Activated CD8-positive, alpha-beta T cell treated with anti-CD3 and anti-CD28 coated beads for 36 hours (primary cell): Measurements from ENCODE around the gene MED16. TPM values are rescaled to one million over a fixed set of nuclear protein-coding genes. Genes with fewer than 3 reads are reported as not detected.

Source experiments
- ATAC-seq: fragments of 200-7000 bp; cut with Tn5 transposase; one replicate; pipeline ENCODE4 v1.10.0; 2021; ENCODE audit warnings: mild to moderate bottlenecking, moderate library complexity
- CTCF ChIA-PET: fragments of 350-600 bp; sonication (Branson Sonifier 250); formaldehyde crosslinking; loops from one replicate; lab custom pipeline; 2021; ENCODE audit warnings: antibody characterized with exemption; lab: Charles Lee
- POLR2A ChIA-PET: fragments of 350-600 bp; sonication (Branson Sonifier 250); formaldehyde crosslinking; loops from one replicate; lab custom pipeline; 2021; ENCODE audit warnings: antibody characterized with exemption; lab: Charles Lee
- DNase-seq: peaks from one replicate; pipeline ENCODE4 v3.0.0-alpha.2; 2020
- H3K27ac Mint-ChIP-seq: one replicate; pipeline ENCODE4 v1.8.0; 2021; ENCODE audit warnings: mild to moderate bottlenecking, mixed read lengths
- H3K27me3 Mint-ChIP-seq: one replicate; pipeline ENCODE4 v1.8.0; 2021; ENCODE audit warnings: mixed read lengths
- H3K36me3 Mint-ChIP-seq: one replicate; pipeline ENCODE4 v1.8.0; 2021; ENCODE audit warnings: low read depth, mixed read lengths
- H3K4me1 Mint-ChIP-seq: one replicate; pipeline ENCODE4 v1.8.0; 2021; ENCODE audit warnings: low read depth, mixed read lengths
- H3K4me3 Mint-ChIP-seq: one replicate; pipeline ENCODE4 v1.8.0; 2021; ENCODE audit warnings: mild to moderate bottlenecking, moderate library complexity, mixed read lengths
- H3K9me3 Mint-ChIP-seq: one replicate; pipeline ENCODE4 v1.8.0; 2021; ENCODE audit warnings: mixed read lengths
- intact Hi-C: fragments of 100-400 bp; cut with micrococcal nuclease; formaldehyde crosslinking; loops from one replicate; pipeline ENCODE4 v1.10.0; 2022
- total RNA-seq, 2 experiments: library from RNA; stranded (reverse); gene quantifications; one replicate each; pipeline ENCODE4 v1.2.3, GENCODE V29; 2021
- TF ChIP-seq, protein P1 (sequence below): fragments of 200-600 bp; IDR thresholded peaks from one replicate; pipeline ENCODE4 v1.8.0; 2022; ENCODE audit warnings: antibody characterized with exemption, mild to moderate bottlenecking

MED16 gene
- total RNA-seq, 2 experiments from 2014 or later = 37.6 to 37.8 TPM

- H3K4me3 Mint-ChIP-seq = no peak overlapping the region
- H3K4me1 Mint-ChIP-seq = peaks cover 40% of the 10 kb centered on the region
These were observed 10.3 kb upstream of the MED16 start for GRCh38 chr19:903266-903797.

GRCh38 chr19:902446-903226 is 9.6 kb upstream of the MED16 start:
- Mint-ChIP-seq H3K4me3 (no peak overlapping the region), H3K4me1 (peaks cover 36% of the 10 kb centered on the region), H3K9me3 (no peaks in the 10 kb centered on the region), H3K36me3 (peaks cover 9% of the 10 kb centered on the region), H3K27me3 (no peaks in the 10 kb centered on the region), H3K27ac (no peak overlapping the region)
- intact Hi-C loops = no loop called here
- CTCF ChIA-PET = interaction anchor here (1.3 to 1.7 kb wide), 3 partner anchors 9 to 39 kb away, joined by 3 to 5 read pairs (median 4); partner anchors contain the start of genes MED16 and RNU6-9
- TF ChIP-seq, protein P1, sequence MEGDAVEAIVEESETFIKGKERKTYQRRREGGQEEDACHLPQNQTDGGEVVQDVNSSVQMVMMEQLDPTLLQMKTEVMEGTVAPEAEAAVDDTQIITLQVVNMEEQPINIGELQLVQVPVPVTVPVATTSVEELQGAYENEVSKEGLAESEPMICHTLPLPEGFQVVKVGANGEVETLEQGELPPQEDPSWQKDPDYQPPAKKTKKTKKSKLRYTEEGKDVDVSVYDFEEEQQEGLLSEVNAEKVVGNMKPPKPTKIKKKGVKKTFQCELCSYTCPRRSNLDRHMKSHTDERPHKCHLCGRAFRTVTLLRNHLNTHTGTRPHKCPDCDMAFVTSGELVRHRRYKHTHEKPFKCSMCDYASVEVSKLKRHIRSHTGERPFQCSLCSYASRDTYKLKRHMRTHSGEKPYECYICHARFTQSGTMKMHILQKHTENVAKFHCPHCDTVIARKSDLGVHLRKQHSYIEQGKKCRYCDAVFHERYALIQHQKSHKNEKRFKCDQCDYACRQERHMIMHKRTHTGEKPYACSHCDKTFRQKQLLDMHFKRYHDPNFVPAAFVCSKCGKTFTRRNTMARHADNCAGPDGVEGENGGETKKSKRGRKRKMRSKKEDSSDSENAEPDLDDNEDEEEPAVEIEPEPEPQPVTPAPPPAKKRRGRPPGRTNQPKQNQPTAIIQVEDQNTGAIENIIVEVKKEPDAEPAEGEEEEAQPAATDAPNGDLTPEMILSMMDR = no peak
- DNase-seq (no peak), ATAC-seq (no peak)
- POLR2A ChIA-PET = interaction anchor here (2.2 kb wide), 1 partner anchor 9 kb away, joined by 10 read pairs; the partner anchor contains the start of genes MED16 and RNU6-9

More at GRCh38 chr19:903266-903797, 10.3 kb upstream of the MED16 start:
- CTCF ChIA-PET = interaction anchor here (1.5 to 1.7 kb wide), 2 partner anchors 10 to 20 kb away, joined by 3 to 5 read pairs; partner anchors contain the start of genes MED16 and RNU6-9
- H3K27ac Mint-ChIP-seq = no peak overlapping the region
- TF ChIP-seq, protein P1 = no peak
- ATAC-seq = no peak
- no peaks in the 10 kb centered on the region for H3K9me3 Mint-ChIP-seq
- peaks cover 9% of the 10 kb centered on the region for H3K36me3 Mint-ChIP-seq
- intact Hi-C loops = no loop called here
- no peaks in the 10 kb centered on the region for H3K27me3 Mint-ChIP-seq
- DNase-seq = no peak
- POLR2A ChIA-PET = interaction anchor here (2.2 kb wide), 1 partner anchor 10 kb away, joined by 10 read pairs; the partner anchor contains the start of genes MED16 and RNU6-9

GRCh38 chr19:902093-902370 is 9.0 kb upstream of the MED16 start:
- ATAC-seq = no peak
- ChIA-PET POLR2A (interaction anchor here (2.2 kb wide), 1 partner anchor 9 kb away, joined by 10 read pairs; the partner anchor contains the start of genes MED16 and RNU6-9), CTCF (interaction anchor here (1.3 to 1.7 kb wide), 3 partner anchors 9 to 38 kb away, joined by 3 to 5 read pairs (median 4); partner anchors contain the start of genes MED16 and RNU6-9)
- no peak overlapping the region for H3K27ac Mint-ChIP-seq
- TF ChIP-seq, protein P1 = no peak
- H3K27me3 Mint-ChIP-seq = no peaks in the 10 kb centered on the region
- peaks cover 9% of the 10 kb centered on the region for H3K36me3 Mint-ChIP-seq
- H3K4me3 Mint-ChIP-seq = no peak overlapping the region
- no peak for DNase-seq
- H3K4me1 Mint-ChIP-seq = peaks cover 30% of the 10 kb centered on the region
- no peaks in the 10 kb centered on the region for H3K9me3 Mint-ChIP-seq
- intact Hi-C loops = no loop called here

- no peak overlapping the region for H3K27ac Mint-ChIP-seq
- intact Hi-C loops = no loop called here
- no peak overlapping the region for H3K4me3 Mint-ChIP-seq
- no peak for ATAC-seq
- DNase-seq = no peak
- no peaks in the 10 kb centered on the region for H3K27me3 Mint-ChIP-seq
- peaks cover 26% of the 10 kb centered on the region for H3K4me1 Mint-ChIP-seq
- peaks cover 12% of the 10 kb centered on the region for H3K36me3 Mint-ChIP-seq
- CTCF ChIA-PET = interaction anchor here (1.3 to 1.7 kb wide), 3 partner anchors 8 to 38 kb away, joined by 3 to 5 read pairs (median 4); partner anchors contain the start of genes MED16 and RNU6-9
- POLR2A ChIA-PET = interaction anchor here (0.8 to 2.2 kb wide), 2 partner anchors 8 to 83 kb away, joined by 3 to 10 read pairs; partner anchors contain the start of genes MED16 and RNU6-9
- H3K9me3 Mint-ChIP-seq = no peaks in the 10 kb centered on the region
- TF ChIP-seq, protein P1 = no peak
These were observed 8.5 kb upstream of the MED16 start for GRCh38 chr19:901216-902092.
